ENCODE results near the gene PTPN22. TPM values are rescaled to one million over a fixed set of nuclear protein-coding genes. Genes with fewer than 3 reads are reported as not detected.

PTPN22 gene
- total and polyA plus RNA-seq, 9 of the 15 experiments (the other 6 are each of a cell fraction or from before 2014, with no cell fraction given): 0.45 to 4.6 (median 1.1) TPM

- TF ChIP-seq REST (IDR thresholded peaks at IDR 0.05; ENCODE audit: borderline replicate concordance): no peak
- TF ChIP-seq REST (CRISPR knock-in tag; IDR thresholded peaks at IDR 0.05; ENCODE audit: low read depth): no peak
- no peak for TF ChIP-seq ZNF79 (CRISPR knock-in tag; IDR thresholded peaks at IDR 0.05; ENCODE audit: low read depth)
- TF ChIP-seq ATF7 (IDR thresholded peaks at IDR 0.05): no peak
- TF ChIP-seq ATF6 (CRISPR knock-in tag; IDR thresholded peaks at IDR 0.05): no peak
- TF ChIP-seq ILF3 (IDR thresholded peaks at IDR 0.05; ENCODE audit: borderline replicate concordance): no peak
- TF ChIP-seq, protein P1, sequence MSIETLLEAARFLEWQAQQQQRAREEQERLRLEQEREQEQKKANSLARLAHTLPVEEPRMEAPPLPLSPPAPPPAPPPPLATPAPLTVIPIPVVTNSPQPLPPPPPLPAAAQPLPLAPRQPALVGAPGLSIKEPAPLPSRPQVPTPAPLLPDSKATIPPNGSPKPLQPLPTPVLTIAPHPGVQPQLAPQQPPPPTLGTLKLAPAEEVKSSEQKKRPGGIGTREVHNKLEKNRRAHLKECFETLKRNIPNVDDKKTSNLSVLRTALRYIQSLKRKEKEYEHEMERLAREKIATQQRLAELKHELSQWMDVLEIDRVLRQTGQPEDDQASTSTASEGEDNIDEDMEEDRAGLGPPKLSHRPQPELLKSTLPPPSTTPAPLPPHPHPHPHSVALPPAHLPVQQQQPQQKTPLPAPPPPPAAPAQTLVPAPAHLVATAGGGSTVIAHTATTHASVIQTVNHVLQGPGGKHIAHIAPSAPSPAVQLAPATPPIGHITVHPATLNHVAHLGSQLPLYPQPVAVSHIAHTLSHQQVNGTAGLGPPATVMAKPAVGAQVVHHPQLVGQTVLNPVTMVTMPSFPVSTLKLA (conservative IDR thresholded peaks at IDR 0.05): 0 out of 4 replicates have a peak, but pooled peaks have one; percentile 12 to 16
- peak; percentile 17; the same call in 1 of the 2 replicates for TF ChIP-seq MTA2 (IDR thresholded peaks at IDR 0.05; ENCODE audit: low read depth)
- TF ChIP-seq RCOR1 (IDR thresholded peaks at IDR 0.05; ENCODE audit: borderline replicate concordance in 1 of 2, low read depth in 2 of 2, low read length in 2 of 2): 0 out of 4 replicates have a peak, but pooled peaks of 1 of the 2 experiments have one; percentile 15
- TF ChIP-seq, protein P2, sequence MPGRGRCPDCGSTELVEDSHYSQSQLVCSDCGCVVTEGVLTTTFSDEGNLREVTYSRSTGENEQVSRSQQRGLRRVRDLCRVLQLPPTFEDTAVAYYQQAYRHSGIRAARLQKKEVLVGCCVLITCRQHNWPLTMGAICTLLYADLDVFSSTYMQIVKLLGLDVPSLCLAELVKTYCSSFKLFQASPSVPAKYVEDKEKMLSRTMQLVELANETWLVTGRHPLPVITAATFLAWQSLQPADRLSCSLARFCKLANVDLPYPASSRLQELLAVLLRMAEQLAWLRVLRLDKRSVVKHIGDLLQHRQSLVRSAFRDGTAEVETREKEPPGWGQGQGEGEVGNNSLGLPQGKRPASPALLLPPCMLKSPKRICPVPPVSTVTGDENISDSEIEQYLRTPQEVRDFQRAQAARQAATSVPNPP (IDR thresholded peaks at IDR 0.05; ENCODE audit: borderline replicate concordance, insufficient read depth, insufficient read length): no peak
- peak; percentile 25; the same call in 1 of the 2 replicates for TF ChIP-seq CBFA2T2 (conservative IDR thresholded peaks at IDR 0.05)
- TF ChIP-seq ZNF124 (CRISPR knock-in tag; IDR thresholded peaks at IDR 0.05): no peak
- no peak for TF ChIP-seq SMARCB1 (IDR thresholded peaks at IDR 0.05; ENCODE audit: insufficient read length, low read depth)
- TF ChIP-seq BRF1 (IDR thresholded peaks at IDR 0.05; ENCODE audit: borderline replicate concordance, extremely low read depth, insufficient read length): no peak
These were observed 91.0 kb downstream of the PTPN22 start (continued) for GRCh38 chr1:113780374-113781146.

Measured in K562 (cell line).